ENCODE measurements around the gene POLA2.

- no peak for TF ChIP-seq EZH2 (IDR thresholded peaks at IDR 0.05; ENCODE audit: low read length, missing control alignments)
- TF ChIP-seq CTCF (conservative IDR thresholded peaks at IDR 0.05 in 1 of 2, IDR thresholded peaks at IDR 0.05 in 1 of 2; ENCODE audit: low read depth in 1 of 2, low read length in 2 of 2) = no peak
These were observed 1.0 kb downstream of the POLA2 start for GRCh38 chr11:65262776-65263175.
